NCI-H187 treated with DMSO at 0.1 percent for 48 hours (cell line): ENCODE results near the gene CNOT6.

Source experiments
- DNase-seq: peaks from one replicate; lab custom pipeline; 2025; lab: John Stamatoyannopoulos, UW

CNOT6 gene

GRCh38 chr5:180568914-180569313, 74.7 kb downstream of the CNOT6 start:
- no peak for DNase-seq

- no peak for DNase-seq
Observed at GRCh38 chr5:180575571-180575970, 81.4 kb downstream of the CNOT6 start.

DNA sequence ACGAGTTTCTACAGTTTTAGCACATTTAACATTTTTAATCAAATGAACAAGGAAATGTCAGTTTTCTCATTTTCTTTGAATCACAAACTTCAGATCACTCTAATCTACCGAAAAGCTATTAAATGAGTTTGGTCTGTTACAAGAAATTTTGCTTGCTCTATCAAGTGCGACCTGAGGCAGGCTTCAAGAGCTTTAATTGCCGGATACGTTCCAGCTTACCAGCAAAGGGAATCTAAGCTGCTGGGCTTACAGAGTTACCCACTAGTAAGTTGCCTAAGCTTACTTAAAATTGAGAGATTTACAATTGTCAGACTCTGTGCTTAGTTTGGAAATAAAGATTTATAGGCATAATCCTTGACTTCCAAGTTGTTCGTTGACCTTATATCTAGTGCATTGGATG, 86.5 kb downstream of the CNOT6 start:
- no peak for DNase-seq

GRCh38 chr5:180583738-180584137, 89.6 kb downstream of the CNOT6 start:
- DNase-seq: no peak

- no peak for DNase-seq
Observed at GRCh38 chr5:180586204-180586603, 92.0 kb downstream of the CNOT6 start.

DNA sequence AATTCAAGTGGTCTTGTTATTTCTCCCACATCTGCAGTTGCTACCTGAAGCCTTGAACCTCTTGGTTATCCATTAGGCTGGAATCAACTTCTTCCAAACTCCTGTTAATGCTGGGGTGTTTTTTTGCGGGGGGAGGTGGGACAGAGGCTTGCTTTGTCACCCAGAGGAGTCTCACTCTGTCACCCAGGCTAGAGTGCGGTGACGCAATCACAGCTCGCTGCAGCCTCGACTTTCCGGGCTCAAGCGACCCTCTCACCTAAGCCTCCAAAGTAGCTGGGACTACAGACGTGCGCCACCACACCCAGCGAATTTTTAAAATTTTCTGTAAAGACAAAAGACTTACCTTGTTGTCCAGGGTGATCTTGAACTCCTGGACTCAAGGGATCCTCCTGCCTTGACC, 92.7 kb downstream of the CNOT6 start:
- DNase-seq: no peak

DNA sequence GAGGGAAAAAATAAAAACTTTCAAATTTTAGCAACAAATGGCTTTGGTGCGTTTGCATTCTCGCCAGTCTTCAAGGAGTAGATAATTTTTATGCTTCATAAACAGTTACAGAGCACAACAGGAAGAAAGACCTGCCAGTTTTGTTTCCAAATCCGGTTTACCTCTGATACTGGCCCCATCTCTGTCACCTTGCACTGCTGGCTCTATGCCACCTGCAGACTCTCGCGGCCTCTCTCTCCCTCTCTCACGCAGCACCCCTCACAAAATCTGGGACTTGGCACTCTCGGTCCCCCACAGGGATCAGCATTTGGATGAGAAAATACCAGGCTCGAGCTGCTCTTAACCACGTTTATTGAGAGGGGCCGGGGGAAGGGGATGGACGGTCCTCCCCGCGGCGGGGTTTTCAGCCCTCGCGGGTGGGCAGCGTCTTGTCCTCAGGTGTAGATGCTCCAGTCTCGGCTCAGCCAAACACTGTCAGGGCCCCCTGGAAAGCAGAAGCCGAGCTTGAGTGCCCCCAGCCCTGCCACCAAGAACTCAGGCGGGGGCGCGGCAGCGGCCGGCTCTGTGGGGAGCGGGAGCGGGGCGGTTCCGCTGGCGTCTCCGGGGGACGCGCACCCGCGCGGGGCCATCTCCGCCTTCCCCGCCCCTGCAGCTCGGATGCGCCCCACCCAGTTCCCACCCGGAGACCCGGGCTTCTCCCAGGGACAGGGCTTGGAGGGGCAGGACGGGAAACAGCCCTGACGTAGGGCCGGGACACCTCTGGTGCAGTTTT, 95.8 kb downstream of the CNOT6 start:
- DNase-seq: no peak

- no peak for DNase-seq
Observed at GRCh38 chr5:180590543-180591310, 96.5 kb downstream of the CNOT6 start.

DNA sequence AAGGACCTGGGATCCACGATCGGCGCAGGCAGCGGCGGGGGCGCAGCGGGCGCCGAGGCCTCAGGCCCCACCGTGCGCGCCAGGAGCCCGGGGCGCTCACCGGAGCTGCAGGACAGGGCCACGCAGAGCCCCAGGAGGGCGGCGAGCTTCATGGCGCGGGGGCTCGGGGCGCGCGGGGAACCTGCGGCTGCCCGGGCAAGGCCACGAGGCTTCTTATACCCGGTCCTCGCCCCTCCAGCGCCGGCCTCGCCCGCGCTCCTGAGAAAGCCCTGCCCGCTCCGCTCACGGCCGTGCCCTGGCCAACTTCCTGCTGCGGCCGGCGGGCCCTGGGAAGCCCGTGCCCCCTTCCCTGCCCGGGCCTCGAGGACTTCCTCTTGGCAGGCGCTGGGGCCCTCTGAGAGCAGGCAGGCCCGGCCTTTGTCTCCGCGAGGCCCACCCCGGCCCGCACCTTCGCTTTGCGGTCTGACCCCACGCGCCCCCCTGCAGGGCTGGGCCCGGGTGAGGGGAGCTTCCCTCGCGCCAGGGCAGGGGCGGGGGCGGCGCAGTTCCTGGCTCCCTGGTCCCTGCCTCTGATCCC, 97.2 kb downstream of the CNOT6 start, which contains the start of gene SCGB3A1:
Gene SCGB3A1, minus strand, starts transcription at position 189 of the 577 bp plus-strand sequence. Its CDS starts 37 bp downstream, at position 152.
- no peak for DNase-seq

DNA sequence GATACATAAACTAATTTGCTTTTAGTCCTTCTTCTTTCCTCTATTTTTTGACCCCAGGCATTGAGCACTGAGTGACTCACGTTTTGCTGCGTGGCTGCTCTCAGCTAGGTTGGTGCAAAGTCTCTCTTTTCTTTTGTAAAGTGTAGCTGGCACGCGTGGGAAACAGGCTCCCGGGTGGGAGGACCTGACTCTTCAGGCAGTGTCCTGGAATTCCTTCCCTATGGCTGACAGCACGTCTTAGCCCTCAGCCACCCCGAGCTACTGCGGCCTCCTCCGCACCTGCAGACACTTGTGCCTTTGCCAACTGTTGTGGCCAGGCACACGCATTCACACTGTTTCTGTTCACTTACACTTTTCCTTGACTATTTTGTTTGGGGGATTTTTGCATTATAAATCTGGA, 98.0 kb downstream of the CNOT6 start:
- no peak for DNase-seq

DNA sequence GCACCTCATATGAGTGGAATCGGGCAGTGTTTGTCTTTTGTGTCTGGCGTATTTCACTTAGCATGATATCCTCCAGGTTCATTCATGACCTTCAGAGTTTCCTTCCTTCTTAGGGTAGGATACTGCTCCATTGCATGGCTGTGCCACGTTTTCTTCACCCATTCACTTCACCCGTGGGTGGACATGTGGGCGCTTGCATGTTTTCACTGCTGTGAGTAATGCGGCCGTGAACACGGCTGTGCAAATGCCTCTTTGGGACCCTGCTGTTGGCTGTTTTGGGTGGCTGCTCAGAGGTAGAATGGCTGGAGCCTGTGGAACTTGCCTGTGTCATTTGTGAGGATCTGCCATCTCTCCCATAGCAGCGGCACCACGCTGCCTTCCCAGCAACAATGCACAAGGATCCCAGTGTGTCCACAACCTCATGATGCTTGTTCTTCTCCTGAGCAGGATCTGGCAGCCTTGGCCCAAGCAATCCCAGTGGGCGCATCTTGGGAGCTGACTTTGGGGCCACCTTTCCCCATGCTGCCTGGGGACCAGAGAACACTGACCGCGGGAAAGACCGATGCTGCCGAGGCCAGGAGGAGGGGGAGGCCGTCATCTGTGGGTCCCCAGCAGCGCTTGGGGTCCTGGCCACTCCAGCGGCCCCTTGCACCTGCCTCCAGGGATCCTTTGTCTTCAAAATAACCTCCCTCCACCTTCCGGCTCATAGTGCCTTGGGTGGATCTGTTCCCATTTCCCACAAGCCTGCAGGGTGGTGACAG, 99.4 kb downstream of the CNOT6 start:
- DNase-seq: no peak

- DNase-seq: no peak
Observed at GRCh38 chr5:180594311-180595045, 100.3 kb downstream of the CNOT6 start.

GRCh38 chr5:180595046-180595379, 100.8 kb downstream of the CNOT6 start:
- DNase-seq: no peak

DNA sequence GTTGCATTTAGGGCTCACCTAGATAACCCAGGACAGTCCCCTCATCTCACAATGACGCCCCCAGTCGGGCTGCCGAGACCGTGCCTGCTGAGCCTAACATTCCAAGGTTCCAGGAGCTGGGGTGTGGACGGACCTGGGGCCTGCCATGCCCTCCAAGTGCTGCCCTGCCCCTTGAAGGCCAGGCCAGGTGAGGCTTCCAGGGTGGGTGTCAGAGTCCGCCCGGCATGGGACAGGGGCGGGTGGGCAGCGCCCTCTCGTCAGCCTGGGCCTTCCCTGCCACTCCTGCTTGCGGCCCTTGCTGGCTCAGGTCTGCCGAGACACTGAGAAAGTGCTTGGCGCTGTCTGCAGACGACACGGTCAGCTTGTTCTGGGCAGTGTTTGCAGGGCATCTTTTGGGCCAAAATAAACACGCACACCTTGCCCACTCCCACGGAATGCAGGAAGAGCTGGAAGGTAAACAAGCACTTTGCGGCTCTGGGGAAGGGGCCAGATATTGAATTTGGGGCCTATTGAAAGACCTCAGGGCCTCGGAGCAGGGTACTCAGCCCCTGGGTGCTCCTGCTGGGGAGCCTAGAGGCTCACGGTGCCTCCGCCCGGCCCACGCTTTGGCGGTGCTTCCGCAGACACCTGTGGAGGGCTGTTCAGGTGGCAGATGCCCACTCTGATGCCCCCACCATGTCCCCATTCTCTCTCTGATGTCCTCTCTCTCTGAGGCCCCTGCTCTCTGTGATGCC, 101.4 kb downstream of the CNOT6 start:
- no peak for DNase-seq

DNA sequence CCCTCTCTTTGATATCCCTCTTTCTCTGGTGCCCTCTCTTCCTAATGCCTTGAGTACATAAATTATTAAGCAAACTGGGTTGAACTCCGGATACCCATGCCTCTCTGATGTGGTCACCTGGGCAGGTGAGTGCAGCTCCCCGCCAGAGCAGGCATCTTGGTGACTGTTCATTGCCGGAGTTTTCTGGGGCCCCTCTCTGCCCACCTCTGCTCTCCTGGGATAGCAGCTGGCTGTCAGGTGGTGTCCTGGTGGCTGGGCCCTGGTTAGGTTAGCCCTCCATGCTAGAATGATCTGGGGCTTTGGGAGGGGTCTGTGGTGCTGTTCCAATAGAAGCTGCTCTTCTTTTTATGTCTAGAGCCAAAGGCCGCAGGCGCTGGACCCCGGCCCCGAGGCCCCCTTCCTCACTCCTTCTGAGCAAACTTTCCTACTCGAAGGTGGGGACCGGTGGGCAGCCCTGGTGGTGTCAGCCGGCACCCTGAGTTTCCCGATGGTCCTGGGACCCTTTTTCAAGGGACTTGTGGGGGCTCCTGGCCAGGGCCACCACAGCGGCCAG, 102.0 kb downstream of the CNOT6 start:
- no peak for DNase-seq

- DNase-seq: no peak
Observed at GRCh38 chr5:180596668-180597231, 102.6 kb downstream of the CNOT6 start.

- DNase-seq: no peak
Observed at GRCh38 chr5:180598316-180598701, 104.1 kb downstream of the CNOT6 start.

DNA sequence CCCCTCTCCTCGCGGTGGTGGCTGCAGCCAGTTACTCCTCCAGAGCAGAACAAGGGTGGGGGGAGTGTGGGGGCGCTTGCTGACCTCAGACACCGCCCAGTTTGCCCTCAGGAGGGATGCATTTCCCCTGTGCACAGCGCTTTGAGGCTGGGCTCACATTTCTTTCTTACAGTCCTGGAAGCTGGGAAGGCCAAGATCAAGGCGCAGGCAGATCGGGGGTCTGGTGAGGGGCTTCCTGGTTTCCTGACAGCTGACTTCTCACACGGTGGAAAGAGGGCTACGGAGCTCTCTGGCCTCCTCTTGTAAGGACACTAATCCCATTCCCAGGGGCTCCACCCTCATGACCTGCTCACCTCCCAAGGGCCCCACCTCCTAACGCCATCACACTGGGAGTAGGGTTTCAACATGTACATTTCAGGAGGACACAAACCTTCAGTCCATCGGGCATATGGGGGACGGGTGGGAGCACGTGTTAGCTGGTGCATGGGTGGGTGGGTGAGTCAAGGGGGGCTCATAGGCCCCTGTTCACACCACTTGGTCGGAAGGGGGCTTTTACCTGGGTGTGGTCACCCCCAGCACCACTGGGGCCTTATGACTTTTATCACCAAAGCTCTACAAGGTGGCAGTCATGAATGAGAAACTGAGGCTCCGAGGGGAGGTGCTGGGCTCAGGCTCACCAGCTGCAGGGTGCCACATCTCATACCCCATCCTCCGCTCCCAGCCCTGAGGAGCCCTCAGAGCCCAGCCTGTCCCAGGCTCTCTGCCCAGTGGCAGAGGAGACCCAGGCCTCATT, 104.8 kb downstream of the CNOT6 start:
- no peak for DNase-seq

DNA sequence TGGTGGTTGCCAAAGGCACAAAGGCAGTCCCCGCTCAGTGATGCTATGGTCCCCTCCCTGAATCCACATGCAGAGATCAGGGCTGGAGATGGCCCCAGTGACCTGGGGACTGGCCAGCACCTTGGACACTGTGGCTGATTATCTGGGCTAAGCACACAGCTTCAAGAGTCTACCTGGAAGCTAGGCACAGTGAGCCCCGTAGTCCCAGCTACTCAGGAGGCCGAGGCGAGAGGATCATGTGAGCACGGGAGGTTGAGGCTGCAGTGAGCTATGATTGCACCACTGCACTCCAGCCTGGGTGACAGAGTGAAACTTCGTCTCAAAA, 105.4 kb downstream of the CNOT6 start:
- no peak for DNase-seq
